Stimulated activated CD4-positive, alpha-beta T cell treated with anti-CD3 and anti-CD28 coated beads, Interleukin-2, amount 100 ng/mL, for 4 hours (primary cell): ENCODE measurements around the gene MYH9.
A peak's percentile ranks its signal among the peaks of the same experiment; 100 is the strongest.

ENCODE experiments used
- DNase-seq: peaks from one replicate; pipeline ENCODE4 v3.0.0-alpha.2; 2020; ENCODE audit warnings: low read depth

MYH9 gene

GRCh38 chr22:36245805-36246356, 141.9 kb downstream of the MYH9 start:
- no peak for DNase-seq

GRCh38 chr22:36244522-36245391, 143.0 kb downstream of the MYH9 start:
- no peak for DNase-seq

GRCh38 chr22:36243986-36244385, 143.8 kb downstream of the MYH9 start:
- DNase-seq: no peak

- peak; percentile 82 for DNase-seq
Measured at GRCh38 chr22:36239401-36240171, 148.2 kb downstream of the MYH9 start, which contains the start of gene APOL2. APOL2 (minus strand) TSS chr22:36239527; CDS start chr22:36233162, 6,365 bp downstream.

- no peak for DNase-seq
Measured at GRCh38 chr22:36239150-36239400, 148.7 kb downstream of the MYH9 start.

GRCh38 chr22:36238373-36239149, 149.2 kb downstream of the MYH9 start:
- no peak for DNase-seq

GRCh38 chr22:36237462-36238372, 150.1 kb downstream of the MYH9 start:
- DNase-seq: peak; percentile 20

GRCh38 chr22:36236388-36237319, 151.1 kb downstream of the MYH9 start:
- no peak for DNase-seq

GRCh38 chr22:36235585-36235984, 152.2 kb downstream of the MYH9 start:
- no peak for DNase-seq

- no peak for DNase-seq
Measured at GRCh38 chr22:36234919-36235318, 152.8 kb downstream of the MYH9 start.

- DNase-seq: no peak
Measured at GRCh38 chr22:36234213-36234612, 153.6 kb downstream of the MYH9 start.

GRCh38 chr22:36233796-36234195, 154.0 kb downstream of the MYH9 start:
- DNase-seq: no peak

- no peak for DNase-seq
Measured at GRCh38 chr22:36232715-36233401, 154.9 kb downstream of the MYH9 start.
